Osteocyte (in vitro differentiated cells): ENCODE results near the gene NAA10. TPM values are rescaled to one million over a fixed set of nuclear protein-coding genes. Genes with fewer than 3 reads are reported as not detected.

Experiments
- DNase-seq: peaks from one replicate; pipeline ENCODE4 v3.0.0; 2021; ENCODE audit warnings: mixed read lengths; ENCODE audit not compliant: unreplicated experiment; ENCODE audit errors: extremely low spot score
- H3K27ac Mint-ChIP-seq: one replicate; pipeline ENCODE4 v1.8.0; 2021; ENCODE audit warnings: mild to moderate bottlenecking, mixed read lengths; ENCODE audit not compliant: unreplicated experiment
- H3K27me3 Mint-ChIP-seq: one replicate; pipeline ENCODE4 v1.8.0; 2021; ENCODE audit warnings: mixed read lengths; ENCODE audit not compliant: unreplicated experiment
- H3K36me3 Mint-ChIP-seq: one replicate; pipeline ENCODE4 v1.8.0; 2021; ENCODE audit warnings: mixed read lengths; ENCODE audit not compliant: unreplicated experiment
- H3K4me1 Mint-ChIP-seq: one replicate; pipeline ENCODE4 v1.8.0; 2021; ENCODE audit warnings: mixed read lengths; ENCODE audit not compliant: unreplicated experiment
- H3K4me3 Mint-ChIP-seq: one replicate; pipeline ENCODE4 v1.8.0; 2021; ENCODE audit warnings: mild to moderate bottlenecking, moderate library complexity, mixed read lengths; ENCODE audit not compliant: unreplicated experiment
- H3K9me3 Mint-ChIP-seq: one replicate; pipeline ENCODE4 v1.8.0; 2021; ENCODE audit warnings: mixed read lengths; ENCODE audit not compliant: unreplicated experiment
- CTCF ChIP-seq: fragments of 200-600 bp; sonication (generic); IDR thresholded peaks from 2 replicates; pipeline ENCODE4 v1.5.0; 2021; ENCODE audit warnings: antibody characterized with exemption, mild to moderate bottlenecking, moderate library complexity
- total RNA-seq: library from RNA; stranded (reverse); gene quantifications from 2 replicates; pipeline ENCODE4 v1.2.1, GENCODE V29; 2021

Gene NAA10
- total RNA-seq, 1 donor from 2014 or later, result 96.6 TPM

- H3K9me3 Mint-ChIP-seq, result no peaks in the 10 kb centered on the region
- no peaks in the 10 kb centered on the region for H3K27me3 Mint-ChIP-seq
- no peak for DNase-seq
- H3K36me3 Mint-ChIP-seq, result no peaks in the 10 kb centered on the region
- no peak overlapping the region for H3K27ac Mint-ChIP-seq
- no peak overlapping the region for H3K4me3 Mint-ChIP-seq
- TF ChIP-seq CTCF, result no peak
- peaks cover 10% of the 10 kb centered on the region for H3K4me1 Mint-ChIP-seq
Observed at GRCh38 chrX:153921511-153922446, 13.1 kb downstream of the NAA10 start.

- no peak for TF ChIP-seq CTCF
- H3K27ac Mint-ChIP-seq, result no peak overlapping the region
- H3K4me3 Mint-ChIP-seq, result no peak overlapping the region
- H3K36me3 Mint-ChIP-seq, result no peaks in the 10 kb centered on the region
- no peaks in the 10 kb centered on the region for H3K27me3 Mint-ChIP-seq
- no peaks in the 10 kb centered on the region for H3K9me3 Mint-ChIP-seq
- no peak for DNase-seq
- peaks cover 9% of the 10 kb centered on the region for H3K4me1 Mint-ChIP-seq
Observed at GRCh38 chrX:153921070-153921469, 13.8 kb downstream of the NAA10 start.

GRCh38 chrX:153920546-153920945 is 14.3 kb downstream of the NAA10 start:
- no peaks in the 10 kb centered on the region for H3K27me3 Mint-ChIP-seq
- H3K4me1 Mint-ChIP-seq, result peaks cover 9% of the 10 kb centered on the region
- no peak for TF ChIP-seq CTCF
- no peak for DNase-seq
- no peaks in the 10 kb centered on the region for H3K9me3 Mint-ChIP-seq
- H3K36me3 Mint-ChIP-seq, result no peaks in the 10 kb centered on the region
- H3K4me3 Mint-ChIP-seq, result no peak overlapping the region
- H3K27ac Mint-ChIP-seq, result no peak overlapping the region

- TF ChIP-seq CTCF, result no peak
- no peaks in the 10 kb centered on the region for H3K36me3 Mint-ChIP-seq
- no peak for DNase-seq
- H3K4me1 Mint-ChIP-seq, result peaks cover 8% of the 10 kb centered on the region
- no peaks in the 10 kb centered on the region for H3K27me3 Mint-ChIP-seq
- H3K27ac Mint-ChIP-seq, result no peak overlapping the region
- H3K9me3 Mint-ChIP-seq, result no peaks in the 10 kb centered on the region
- H3K4me3 Mint-ChIP-seq, result no peak overlapping the region
Observed at GRCh38 chrX:153919281-153919680, 15.6 kb downstream of the NAA10 start.

- no peak for DNase-seq
- peaks cover 7% of the 10 kb centered on the region for H3K4me1 Mint-ChIP-seq
- no peaks in the 10 kb centered on the region for H3K9me3 Mint-ChIP-seq
Observed at GRCh38 chrX:153917869-153918268, 17.0 kb downstream of the NAA10 start.

More at GRCh38 chrX:153917869-153918268, 17.0 kb downstream of the NAA10 start:
- Mint-ChIP-seq H3K27me3 (no peaks in the 10 kb centered on the region), H3K4me3 (no peak overlapping the region), H3K36me3 (no peaks in the 10 kb centered on the region), H3K27ac (no peak overlapping the region)
- no peak for TF ChIP-seq CTCF
